Measurements from ENCODE around the gene RPS24. TPM values are rescaled to one million over a fixed set of nuclear protein-coding genes. Genes with fewer than 3 reads are reported as not detected.
A peak's percentile ranks its signal among the peaks of the same experiment; 100 is the strongest.

RPS24 gene
- total and polyA plus RNA-seq, 4 donors: 314 to 1,104 (median 812) TPM

- TF ChIP-seq RAD21 (IDR thresholded peaks at IDR 0.05) (peak; percentile 94 to 97), ZBTB33 (IDR thresholded peaks at IDR 0.05) (no peak), MAX (IDR thresholded peaks at IDR 0.05) (no peak), RXRA (IDR thresholded peaks at IDR 0.05) (peak in 1 of 2 donors; percentile 12), NR2F2 (IDR thresholded peaks at IDR 0.05) (peak; percentile 9), CTCF (IDR thresholded peaks at IDR 0.05; ENCODE audit: low read depth, low read length, missing input control) (peak; percentile 89)
- Histone ChIP-seq H3K4me3 (ENCODE audit: low read depth in 1 of 3, low read length in 3 of 3) (no peak overlapping the region), H3K9ac (ENCODE audit: low read depth in 1 of 2, low read length in 2 of 2) (no peak overlapping the region), H3K27me3 (ENCODE audit: control insufficient read depth in 4 of 4, insufficient read depth in 4 of 4, low read length in 3 of 4) (no peaks in the 10 kb centered on the region), H3K27ac (ENCODE audit: low read depth in 1 of 2, low read length in 2 of 2) (no peak overlapping the region), H3K9me3 (ENCODE audit: control insufficient read depth in 4 of 4, low read length in 3 of 4) (no peaks in the 10 kb centered on the region), H3K36me3 (ENCODE audit: control insufficient read depth in 4 of 4, insufficient read depth in 3 of 4, low read depth in 1 of 4, low read length in 3 of 4) (peaks cover 0 to 4% (median 1%) of the 10 kb centered on the region in 4 donors), H3K4me1 (ENCODE audit: control insufficient read depth in 4 of 4, insufficient read depth in 4 of 4, low read length in 3 of 4) (peaks cover 0 to 2% (median 0%) of the 10 kb centered on the region in 4 donors)
- DNase-seq (ENCODE audit: low spot score): peak; percentile 87
- 23% methylated on average over 13 of the region's 13 CpGs for WGBS
Observed at GRCh38 chr10:78047314-78047891, 13.7 kb downstream of the RPS24 start.

- Histone ChIP-seq H3K4me3 (ENCODE audit: low read depth in 1 of 3, low read length in 3 of 3) (no peak overlapping the region), H3K9ac (ENCODE audit: low read depth in 1 of 2, low read length in 2 of 2) (no peak overlapping the region), H3K4me1 (ENCODE audit: control insufficient read depth in 4 of 4, insufficient read depth in 4 of 4, low read length in 3 of 4) (peaks cover 0 to 2% (median 0%) of the 10 kb centered on the region in 4 donors), H3K27me3 (ENCODE audit: control insufficient read depth in 4 of 4, insufficient read depth in 4 of 4, low read length in 3 of 4) (no peaks in the 10 kb centered on the region), H3K9me3 (ENCODE audit: control insufficient read depth in 4 of 4, low read length in 3 of 4) (no peaks in the 10 kb centered on the region), H3K36me3 (ENCODE audit: control insufficient read depth in 4 of 4, insufficient read depth in 3 of 4, low read depth in 1 of 4, low read length in 3 of 4) (no peaks in the 10 kb centered on the region), H3K27ac (ENCODE audit: low read depth in 1 of 2, low read length in 2 of 2) (no peak overlapping the region)
- TF ChIP-seq REST (IDR thresholded peaks at IDR 0.05): no peak
- no peak for TF ChIP-seq JUND (IDR thresholded peaks at IDR 0.05)
- TF ChIP-seq FOXA1 (IDR thresholded peaks at IDR 0.05): no peak
- TF ChIP-seq GABPA (IDR thresholded peaks at IDR 0.05 in 1 of 2, conservative IDR thresholded peaks at IDR 0.05 in 1 of 2): no peak
- TF ChIP-seq RAD21 (IDR thresholded peaks at IDR 0.05): no peak
- no peak for TF ChIP-seq SP1 (IDR thresholded peaks at IDR 0.05)
- TF ChIP-seq NR2F2 (IDR thresholded peaks at IDR 0.05): no peak
- TF ChIP-seq ZBTB33 (IDR thresholded peaks at IDR 0.05): no peak
- no peak for TF ChIP-seq TAF1 (conservative IDR thresholded peaks at IDR 0.05)
- no peak for TF ChIP-seq ATF3 (IDR thresholded peaks at IDR 0.05)
- no peak for TF ChIP-seq EGR1 (IDR thresholded peaks at IDR 0.05; ENCODE audit: low read depth in 2 of 2)
- no peak for TF ChIP-seq FOXA2 (IDR thresholded peaks at IDR 0.05)
- no peak for TF ChIP-seq HNF4A (conservative IDR thresholded peaks at IDR 0.05)
- TF ChIP-seq MAX (IDR thresholded peaks at IDR 0.05): no peak
- no peak for TF ChIP-seq HNF4G (IDR thresholded peaks at IDR 0.05)
- TF ChIP-seq YY1 (IDR thresholded peaks at IDR 0.05): no peak
- TF ChIP-seq CTCF (IDR thresholded peaks at IDR 0.05; ENCODE audit: low read depth, low read length, missing input control): no peak
- DNase-seq (ENCODE audit: low spot score): no peak
- WGBS: 88% methylated on average over 1 of the region's 1 CpG
Observed at GRCh38 chr10:78049851-78050250, 16.2 kb downstream of the RPS24 start.
